COLO668 (cell line): ENCODE data around the gene TIGAR.

Experiments used
- DNase-seq: peaks from one replicate; lab custom pipeline; 2025; ENCODE audit not compliant: unreplicated experiment; lab: John Stamatoyannopoulos, UW

TIGAR gene

GRCh38 chr12:4282103-4282891, 38.7 kb upstream of the TIGAR start:
- no peak for DNase-seq

- DNase-seq, result no peak
Observed at GRCh38 chr12:4282892-4283511, 38.0 kb upstream of the TIGAR start.

- no peak for DNase-seq
Observed at GRCh38 chr12:4283512-4284255, 37.3 kb upstream of the TIGAR start.

- no peak for DNase-seq
Observed at GRCh38 chr12:4284306-4284705, 36.7 kb upstream of the TIGAR start.

GRCh38 chr12:4285070-4285469, 35.9 kb upstream of the TIGAR start:
- DNase-seq, result no peak

GRCh38 chr12:4286228-4286627, 34.8 kb upstream of the TIGAR start:
- DNase-seq, result no peak

GRCh38 chr12:4286771-4287317, 34.2 kb upstream of the TIGAR start:
- no peak for DNase-seq

GRCh38 chr12:4287325-4288211, 33.4 kb upstream of the TIGAR start:
- no peak for DNase-seq

GRCh38 chr12:4288296-4289131, 32.5 kb upstream of the TIGAR start:
- DNase-seq, result no peak

- DNase-seq, result no peak
Observed at GRCh38 chr12:4289231-4289878, 31.7 kb upstream of the TIGAR start.

GRCh38 chr12:4289998-4290790, 30.8 kb upstream of the TIGAR start:
- DNase-seq, result no peak

GRCh38 chr12:4292341-4293073, 28.5 kb upstream of the TIGAR start:
- no peak for DNase-seq

GRCh38 chr12:4293299-4293965, 27.6 kb upstream of the TIGAR start:
- DNase-seq, result no peak

GRCh38 chr12:4293966-4294505, 27.0 kb upstream of the TIGAR start:
- no peak for DNase-seq

- DNase-seq, result no peak
Observed at GRCh38 chr12:4296751-4297150, 24.3 kb upstream of the TIGAR start.

GRCh38 chr12:4297617-4298016, 23.4 kb upstream of the TIGAR start:
- no peak for DNase-seq

GRCh38 chr12:4300883-4301282, 20.1 kb upstream of the TIGAR start:
- no peak for DNase-seq
